Osteocyte (in vitro differentiated cells): Measurements from ENCODE around the gene TSKS. TPM values are rescaled to one million over a fixed set of nuclear protein-coding genes. Genes with fewer than 3 reads are reported as not detected.

ENCODE experiments used
- DNase-seq: peaks from one replicate; pipeline ENCODE4 v3.0.0; 2021; ENCODE audit warnings: mixed read lengths; ENCODE audit not compliant: unreplicated experiment; ENCODE audit errors: extremely low spot score
- H3K27ac Mint-ChIP-seq: one replicate; pipeline ENCODE4 v1.8.0; 2021; ENCODE audit warnings: mild to moderate bottlenecking, mixed read lengths; ENCODE audit not compliant: unreplicated experiment
- H3K27me3 Mint-ChIP-seq: one replicate; pipeline ENCODE4 v1.8.0; 2021; ENCODE audit warnings: mixed read lengths; ENCODE audit not compliant: unreplicated experiment
- H3K36me3 Mint-ChIP-seq: one replicate; pipeline ENCODE4 v1.8.0; 2021; ENCODE audit warnings: mixed read lengths; ENCODE audit not compliant: unreplicated experiment
- H3K4me1 Mint-ChIP-seq: one replicate; pipeline ENCODE4 v1.8.0; 2021; ENCODE audit warnings: mixed read lengths; ENCODE audit not compliant: unreplicated experiment
- H3K4me3 Mint-ChIP-seq: one replicate; pipeline ENCODE4 v1.8.0; 2021; ENCODE audit warnings: mild to moderate bottlenecking, moderate library complexity, mixed read lengths; ENCODE audit not compliant: unreplicated experiment
- H3K9me3 Mint-ChIP-seq: one replicate; pipeline ENCODE4 v1.8.0; 2021; ENCODE audit warnings: mixed read lengths; ENCODE audit not compliant: unreplicated experiment
- total RNA-seq: library from RNA; stranded (reverse); gene quantifications from 2 replicates; pipeline ENCODE4 v1.2.1, GENCODE V29; 2021
- TF ChIP-seq, protein P1 (sequence below): fragments of 200-600 bp; sonication (generic); IDR thresholded peaks from 2 replicates; pipeline ENCODE4 v1.5.0; 2021; ENCODE audit warnings: antibody characterized with exemption, mild to moderate bottlenecking, moderate library complexity

TSKS gene
- total RNA-seq, 1 donor from 2014 or later: not detected

GRCh38 chr19:49718991-49719390 is 44.1 kb downstream of the TSKS start:
- Mint-ChIP-seq H3K9me3 (no peaks in the 10 kb centered on the region), H3K27me3 (no peaks in the 10 kb centered on the region), H3K4me3 (no peak overlapping the region), H3K36me3 (no peaks in the 10 kb centered on the region), H3K4me1 (peaks cover 22% of the 10 kb centered on the region), H3K27ac (peak overlapping the region; percentile 93)
- DNase-seq: no peak
- TF ChIP-seq, protein P1, sequence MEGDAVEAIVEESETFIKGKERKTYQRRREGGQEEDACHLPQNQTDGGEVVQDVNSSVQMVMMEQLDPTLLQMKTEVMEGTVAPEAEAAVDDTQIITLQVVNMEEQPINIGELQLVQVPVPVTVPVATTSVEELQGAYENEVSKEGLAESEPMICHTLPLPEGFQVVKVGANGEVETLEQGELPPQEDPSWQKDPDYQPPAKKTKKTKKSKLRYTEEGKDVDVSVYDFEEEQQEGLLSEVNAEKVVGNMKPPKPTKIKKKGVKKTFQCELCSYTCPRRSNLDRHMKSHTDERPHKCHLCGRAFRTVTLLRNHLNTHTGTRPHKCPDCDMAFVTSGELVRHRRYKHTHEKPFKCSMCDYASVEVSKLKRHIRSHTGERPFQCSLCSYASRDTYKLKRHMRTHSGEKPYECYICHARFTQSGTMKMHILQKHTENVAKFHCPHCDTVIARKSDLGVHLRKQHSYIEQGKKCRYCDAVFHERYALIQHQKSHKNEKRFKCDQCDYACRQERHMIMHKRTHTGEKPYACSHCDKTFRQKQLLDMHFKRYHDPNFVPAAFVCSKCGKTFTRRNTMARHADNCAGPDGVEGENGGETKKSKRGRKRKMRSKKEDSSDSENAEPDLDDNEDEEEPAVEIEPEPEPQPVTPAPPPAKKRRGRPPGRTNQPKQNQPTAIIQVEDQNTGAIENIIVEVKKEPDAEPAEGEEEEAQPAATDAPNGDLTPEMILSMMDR: no peak

DNA sequence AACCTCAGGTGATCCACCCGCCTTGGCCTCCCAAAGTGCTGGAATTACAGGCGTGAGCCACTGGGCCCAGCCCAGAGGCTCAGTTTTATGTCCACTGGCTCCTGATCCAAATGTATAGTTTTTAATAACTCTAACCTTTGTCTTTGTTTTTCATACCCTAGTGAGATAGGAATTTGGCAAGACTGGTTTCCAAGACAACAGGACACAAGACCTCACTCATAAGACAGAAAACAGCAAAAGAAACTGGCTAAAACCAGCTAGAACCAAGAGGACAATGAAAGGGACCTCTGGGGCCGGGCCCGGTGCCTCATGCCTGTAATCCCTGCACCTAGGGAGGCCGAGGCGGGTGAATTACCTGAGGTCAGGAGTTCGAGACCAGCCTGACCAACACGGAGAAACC is 44.6 kb downstream of the TSKS start:
- no peaks in the 10 kb centered on the region for H3K27me3 Mint-ChIP-seq

GRCh38 chr19:49716154-49716553 is 47.0 kb downstream of the TSKS start:
- DNase-seq: no peak
- peaks cover 2% of the 10 kb centered on the region for H3K36me3 Mint-ChIP-seq
- H3K4me1 Mint-ChIP-seq: peaks cover 22% of the 10 kb centered on the region
- H3K27ac Mint-ChIP-seq: no peak overlapping the region
- TF ChIP-seq, protein P1: no peak
- no peaks in the 10 kb centered on the region for H3K27me3 Mint-ChIP-seq
- H3K9me3 Mint-ChIP-seq: no peaks in the 10 kb centered on the region
- H3K4me3 Mint-ChIP-seq: no peak overlapping the region

More for the DNA sequence above, 44.6 kb downstream of the TSKS start:
- Mint-ChIP-seq H3K4me1 (peaks cover 22% of the 10 kb centered on the region), H3K36me3 (no peaks in the 10 kb centered on the region), H3K27ac (peak overlapping the region; percentile 93), H3K4me3 (no peak overlapping the region), H3K9me3 (no peaks in the 10 kb centered on the region)
- TF ChIP-seq, protein P1: no peak
- DNase-seq: no peak

- Mint-ChIP-seq H3K27ac (no peak overlapping the region), H3K9me3 (no peaks in the 10 kb centered on the region), H3K4me1 (peaks cover 13% of the 10 kb centered on the region), H3K4me3 (no peak overlapping the region), H3K36me3 (peaks cover 13% of the 10 kb centered on the region), H3K27me3 (no peaks in the 10 kb centered on the region)
- DNase-seq: no peak
- TF ChIP-seq, protein P1: no peak
Observed at GRCh38 chr19:49713236-49713845, 49.8 kb downstream of the TSKS start.

DNA sequence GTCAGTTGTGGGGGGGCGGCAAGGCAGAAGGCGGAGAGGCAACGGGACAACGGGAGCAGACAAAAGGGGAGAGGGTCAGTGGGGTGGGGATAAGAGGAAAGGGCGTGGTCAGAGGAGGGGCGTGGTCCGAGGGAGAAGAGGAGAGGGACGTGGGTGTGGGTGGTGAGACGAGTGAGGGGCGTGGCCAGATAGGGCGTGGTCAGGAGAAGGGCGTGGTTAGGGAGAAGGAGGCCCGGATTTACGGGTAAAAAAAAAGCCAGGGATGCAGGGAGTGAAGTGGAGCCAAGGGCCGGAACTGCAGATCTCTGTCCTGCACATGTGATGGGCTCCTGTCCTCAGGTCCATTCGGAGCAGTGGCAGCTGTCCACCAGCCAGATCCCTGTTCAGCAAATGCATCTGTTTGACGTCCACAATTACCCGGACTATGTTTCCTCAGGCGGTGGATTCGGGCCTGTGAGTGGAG is 50.7 kb downstream of the TSKS start:
- TF ChIP-seq, protein P1: no peak
- Mint-ChIP-seq H3K36me3 (peaks cover 14% of the 10 kb centered on the region), H3K9me3 (no peaks in the 10 kb centered on the region), H3K27me3 (no peaks in the 10 kb centered on the region), H3K4me1 (peaks cover 5% of the 10 kb centered on the region), H3K4me3 (no peak overlapping the region), H3K27ac (no peak overlapping the region)
- no peak for DNase-seq
